PC-3 (cell line): ENCODE measurements around the gene RRAGC.

Source experiments
- EZH2 ChIP-seq: fragments of 300-600 bp; sonication (generic); IDR thresholded peaks from one replicate; pipeline ENCODE4 v1.6.1; 2017; ENCODE audit warnings: antibody characterized with exemption, mild to moderate bottlenecking, low read length; ENCODE audit not compliant: unreplicated experiment
- EZH2phosphoT487 ChIP-seq: fragments of 300-600 bp; sonication (generic); IDR thresholded peaks from 2 replicates; pipeline ENCODE4 v1.6.1; 2018; ENCODE audit warnings: mild to moderate bottlenecking, antibody characterized with exemption, low read length, borderline replicate concordance
- TF ChIP-seq, protein P1 (sequence below): fragments of 300-600 bp; sonication (generic); conservative IDR thresholded peaks from 2 replicates; pipeline ENCODE4 v1.5.1; 2017; ENCODE audit warnings: antibody characterized with exemption, low read depth, mild to moderate bottlenecking, low read length

DNA sequence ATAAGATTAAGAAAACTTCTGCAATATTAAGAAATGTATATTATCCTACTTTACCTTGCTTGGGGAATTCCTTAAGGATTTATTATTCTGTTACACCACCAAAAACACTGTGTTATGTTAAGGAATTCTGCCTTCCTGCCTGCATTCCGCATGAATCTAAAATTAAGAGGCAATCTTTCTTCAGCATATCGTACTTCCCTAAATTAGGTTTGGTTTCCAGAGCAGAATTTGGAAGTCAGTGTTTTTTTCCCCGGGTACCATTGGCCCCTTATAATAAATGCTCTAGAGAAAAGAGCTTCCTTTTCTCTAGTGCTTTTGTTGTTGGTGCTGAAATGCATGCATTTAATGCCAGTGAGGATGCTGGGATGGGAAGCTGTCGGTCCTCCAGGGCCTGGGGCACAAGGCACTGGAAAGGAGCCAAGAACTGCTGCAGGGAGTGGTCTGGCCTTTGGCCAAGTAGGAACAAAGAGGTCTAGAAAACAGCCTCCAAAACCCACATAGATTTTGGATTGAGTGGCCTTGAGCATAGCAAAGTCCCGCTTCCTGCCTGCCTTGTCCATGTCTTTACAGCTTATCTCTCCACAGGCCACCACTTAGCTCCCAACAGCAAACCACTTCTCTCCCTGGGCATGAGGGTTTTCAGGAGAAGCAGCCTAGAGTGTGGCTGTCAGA lies 69.9 kb downstream of the RRAGC start:
- TF ChIP-seq EZH2 (no peak), EZH2phosphoT487 (no peak)
- TF ChIP-seq, protein P1, sequence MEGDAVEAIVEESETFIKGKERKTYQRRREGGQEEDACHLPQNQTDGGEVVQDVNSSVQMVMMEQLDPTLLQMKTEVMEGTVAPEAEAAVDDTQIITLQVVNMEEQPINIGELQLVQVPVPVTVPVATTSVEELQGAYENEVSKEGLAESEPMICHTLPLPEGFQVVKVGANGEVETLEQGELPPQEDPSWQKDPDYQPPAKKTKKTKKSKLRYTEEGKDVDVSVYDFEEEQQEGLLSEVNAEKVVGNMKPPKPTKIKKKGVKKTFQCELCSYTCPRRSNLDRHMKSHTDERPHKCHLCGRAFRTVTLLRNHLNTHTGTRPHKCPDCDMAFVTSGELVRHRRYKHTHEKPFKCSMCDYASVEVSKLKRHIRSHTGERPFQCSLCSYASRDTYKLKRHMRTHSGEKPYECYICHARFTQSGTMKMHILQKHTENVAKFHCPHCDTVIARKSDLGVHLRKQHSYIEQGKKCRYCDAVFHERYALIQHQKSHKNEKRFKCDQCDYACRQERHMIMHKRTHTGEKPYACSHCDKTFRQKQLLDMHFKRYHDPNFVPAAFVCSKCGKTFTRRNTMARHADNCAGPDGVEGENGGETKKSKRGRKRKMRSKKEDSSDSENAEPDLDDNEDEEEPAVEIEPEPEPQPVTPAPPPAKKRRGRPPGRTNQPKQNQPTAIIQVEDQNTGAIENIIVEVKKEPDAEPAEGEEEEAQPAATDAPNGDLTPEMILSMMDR = no peak
